Ammon's horn (tissue), 1 donor: ENCODE results near the gene ANKRD10.

Experiments
- DNase-seq: peaks from one replicate; pipeline ENCODE4 v3.0.0-alpha.2; 2016; ENCODE audit warnings: low spot score

The ANKRD10 gene

GRCh38 chr13:110944968-110945927 is 30.4 kb upstream of the ANKRD10 start:
- DNase-seq: no peak

- no peak for DNase-seq
These were observed 29.5 kb upstream of the ANKRD10 start for GRCh38 chr13:110944121-110944967.

- DNase-seq: no peak
These were observed 27.5 kb upstream of the ANKRD10 start for GRCh38 chr13:110942248-110942981.

- DNase-seq: no peak
These were observed 24.0 kb upstream of the ANKRD10 start for GRCh38 chr13:110938662-110939421.

- peak; percentile 45 for DNase-seq
These were observed 22.8 kb upstream of the ANKRD10 start for GRCh38 chr13:110937511-110938285.

GRCh38 chr13:110936519-110936918 is 21.6 kb upstream of the ANKRD10 start:
- DNase-seq: no peak

GRCh38 chr13:110932588-110932987 is 17.7 kb upstream of the ANKRD10 start:
- DNase-seq: no peak

GRCh38 chr13:110929104-110929777 is 14.4 kb upstream of the ANKRD10 start:
- no peak for DNase-seq

- DNase-seq: no peak
These were observed 10.2 kb upstream of the ANKRD10 start for GRCh38 chr13:110925023-110925612.

- no peak for DNase-seq
These were observed 9.7 kb upstream of the ANKRD10 start for GRCh38 chr13:110924639-110924934.

- DNase-seq: no peak
These were observed 9.1 kb upstream of the ANKRD10 start for GRCh38 chr13:110923777-110924638.

- DNase-seq: no peak
These were observed 8.2 kb upstream of the ANKRD10 start for GRCh38 chr13:110923086-110923485.

- no peak for DNase-seq
These were observed 7.6 kb upstream of the ANKRD10 start for GRCh38 chr13:110922506-110922905.

GRCh38 chr13:110921695-110922094 is 6.8 kb upstream of the ANKRD10 start:
- DNase-seq: no peak

- no peak for DNase-seq
These were observed 6.3 kb upstream of the ANKRD10 start for GRCh38 chr13:110921209-110921608.

- no peak for DNase-seq
These were observed 5.2 kb upstream of the ANKRD10 start for GRCh38 chr13:110920038-110920437.

- DNase-seq: no peak
These were observed 1.7 kb upstream of the ANKRD10 start for GRCh38 chr13:110916301-110917142.

GRCh38 chr13:110915874-110916206 is 971 bp upstream of the ANKRD10 start:
- no peak for DNase-seq
